BE2C (cell line): ENCODE measurements around the gene CCDC85B.

Experiments used
- DNase-seq: peaks from one replicate; pipeline ENCODE4 v3.0.0-alpha.2; 2020
- H3K27me3 ChIP-seq: fragments of 250-450 bp; sonication (Bioruptor Pico); 2 replicates; pipeline ENCODE4 v1.5.1; 2020; ENCODE audit warnings: mild to moderate bottlenecking
- H3K36me3 ChIP-seq: fragments of 250-450 bp; sonication (Bioruptor Pico); 2 replicates; pipeline ENCODE4 v1.5.1; 2020; ENCODE audit warnings: mild to moderate bottlenecking
- H3K4me1 ChIP-seq: fragments of 250-450 bp; sonication (Bioruptor Pico); 2 replicates; pipeline ENCODE4 v1.5.1; 2020
- H3K4me3 ChIP-seq: 2 replicates; pipeline ENCODE4 v1.5.1; 2011; ENCODE audit warnings: low read depth, low read length
- H3K9me3 ChIP-seq: fragments of 250-450 bp; sonication (Bioruptor Pico); 2 replicates; pipeline ENCODE4 v1.5.1; 2020
- CTCF ChIP-seq: IDR thresholded peaks from 2 replicates; pipeline ENCODE4 v1.5.1; 2012; ENCODE audit warnings: mild to moderate bottlenecking, low read depth, low read length

Gene CCDC85B

DNA sequence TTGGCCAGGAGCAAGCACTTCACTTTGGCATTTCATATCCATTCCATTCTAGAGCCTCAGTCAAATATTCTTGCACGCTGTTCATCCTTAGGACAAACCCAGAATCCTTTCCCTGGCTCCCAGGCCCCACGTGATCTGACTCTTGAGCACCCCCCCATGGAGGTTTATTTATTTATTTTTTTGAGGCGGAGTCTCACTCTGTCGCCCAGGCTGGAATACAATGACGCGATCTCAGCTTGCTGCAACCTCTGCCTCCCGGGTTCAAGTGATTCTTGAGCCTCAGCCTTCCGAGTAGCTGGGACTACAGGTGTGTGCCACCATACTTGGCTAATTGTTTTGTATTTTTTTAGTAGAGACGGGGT is 42.1 kb downstream of the CCDC85B start:
- DNase-seq: no peak
- H3K9me3 ChIP-seq: no peaks in the 10 kb centered on the region
- H3K36me3 ChIP-seq: no peaks in the 10 kb centered on the region
- 0 out of 2 replicates have a peak, but pooled peaks have one; percentile 3 for TF ChIP-seq CTCF
- H3K4me1 ChIP-seq: no peaks in the 10 kb centered on the region
- no peak overlapping the region for H3K4me3 ChIP-seq
- no peaks in the 10 kb centered on the region for H3K27me3 ChIP-seq

GRCh38 chr11:65934014-65934413 is 43.5 kb downstream of the CCDC85B start:
- H3K36me3 ChIP-seq: no peaks in the 10 kb centered on the region
- no peak overlapping the region for H3K4me3 ChIP-seq
- H3K9me3 ChIP-seq: no peaks in the 10 kb centered on the region
- TF ChIP-seq CTCF: no peak
- H3K27me3 ChIP-seq: no peaks in the 10 kb centered on the region
- no peak for DNase-seq
- no peaks in the 10 kb centered on the region for H3K4me1 ChIP-seq

- H3K9me3 ChIP-seq: no peaks in the 10 kb centered on the region
- no peak for DNase-seq
- no peak overlapping the region for H3K4me3 ChIP-seq
- H3K36me3 ChIP-seq: no peaks in the 10 kb centered on the region
- H3K4me1 ChIP-seq: no peaks in the 10 kb centered on the region
- no peak for TF ChIP-seq CTCF
- H3K27me3 ChIP-seq: no peaks in the 10 kb centered on the region
These were observed 47.3 kb downstream of the CCDC85B start for GRCh38 chr11:65937766-65938165.
